Nephron progenitor cell (in vitro differentiated cells): Measurements from ENCODE around the gene C17orf58.
A peak's percentile ranks its signal among the peaks of the same experiment; 100 is the strongest.

Source experiments
- DNase-seq: peaks from one replicate; pipeline ENCODE4 v3.0.0; 2021
- H3K27ac Mint-ChIP-seq: 2 replicates; pipeline ENCODE4 v1.8.0; 2021; ENCODE audit warnings: mild to moderate bottlenecking, moderate library complexity, mixed read lengths
- H3K27me3 Mint-ChIP-seq: 2 replicates; pipeline ENCODE4 v1.8.0; 2021; ENCODE audit warnings: mild to moderate bottlenecking, low read depth, mixed read lengths; ENCODE audit not compliant: poor library complexity
- H3K36me3 Mint-ChIP-seq: 2 replicates; pipeline ENCODE4 v1.8.0; 2021; ENCODE audit warnings: low read depth, mixed read lengths
- H3K4me1 Mint-ChIP-seq: 2 replicates; pipeline ENCODE4 v1.8.0; 2021; ENCODE audit warnings: mixed read lengths
- H3K4me3 Mint-ChIP-seq: 2 replicates; pipeline ENCODE4 v1.8.0; 2021; ENCODE audit warnings: mild to moderate bottlenecking, moderate library complexity, mixed read lengths
- H3K9me3 Mint-ChIP-seq: 2 replicates; pipeline ENCODE4 v1.8.0; 2021; ENCODE audit warnings: mild to moderate bottlenecking, moderate library complexity, mixed read lengths
- TF ChIP-seq, protein P1 (sequence below): fragments of 200-600 bp; sonication (generic); IDR thresholded peaks from 2 replicates; pipeline ENCODE4 v1.5.0; 2021; ENCODE audit warnings: antibody characterized with exemption

Gene C17orf58

DNA sequence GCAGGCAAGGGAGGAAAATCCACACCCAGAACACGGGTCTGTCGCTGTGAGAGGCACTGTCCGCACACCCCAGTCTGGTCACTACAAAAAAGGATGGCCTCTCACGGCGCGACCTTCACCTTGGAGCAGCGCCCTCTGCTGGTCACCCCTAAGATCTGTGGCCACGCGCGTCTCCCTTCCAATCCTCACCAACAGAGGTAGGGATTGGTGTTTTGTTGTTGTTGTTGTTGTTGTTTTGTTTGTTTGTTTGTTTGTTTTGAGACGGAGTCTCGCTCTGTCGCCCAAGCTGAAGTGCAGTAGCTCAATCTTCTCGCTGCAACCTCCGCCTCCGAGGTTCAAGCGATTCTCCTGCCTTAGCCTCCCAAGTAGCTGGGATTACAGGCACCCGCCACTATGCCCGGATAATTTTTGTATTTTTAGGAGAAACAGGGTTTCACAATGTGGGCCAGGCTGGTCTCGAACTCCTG is 15.0 kb upstream of the C17orf58 start:
- H3K27me3 Mint-ChIP-seq: peaks cover 2% of the 10 kb centered on the region
- DNase-seq: peak; percentile 64
- H3K4me3 Mint-ChIP-seq: no peak overlapping the region
- TF ChIP-seq, protein P1, sequence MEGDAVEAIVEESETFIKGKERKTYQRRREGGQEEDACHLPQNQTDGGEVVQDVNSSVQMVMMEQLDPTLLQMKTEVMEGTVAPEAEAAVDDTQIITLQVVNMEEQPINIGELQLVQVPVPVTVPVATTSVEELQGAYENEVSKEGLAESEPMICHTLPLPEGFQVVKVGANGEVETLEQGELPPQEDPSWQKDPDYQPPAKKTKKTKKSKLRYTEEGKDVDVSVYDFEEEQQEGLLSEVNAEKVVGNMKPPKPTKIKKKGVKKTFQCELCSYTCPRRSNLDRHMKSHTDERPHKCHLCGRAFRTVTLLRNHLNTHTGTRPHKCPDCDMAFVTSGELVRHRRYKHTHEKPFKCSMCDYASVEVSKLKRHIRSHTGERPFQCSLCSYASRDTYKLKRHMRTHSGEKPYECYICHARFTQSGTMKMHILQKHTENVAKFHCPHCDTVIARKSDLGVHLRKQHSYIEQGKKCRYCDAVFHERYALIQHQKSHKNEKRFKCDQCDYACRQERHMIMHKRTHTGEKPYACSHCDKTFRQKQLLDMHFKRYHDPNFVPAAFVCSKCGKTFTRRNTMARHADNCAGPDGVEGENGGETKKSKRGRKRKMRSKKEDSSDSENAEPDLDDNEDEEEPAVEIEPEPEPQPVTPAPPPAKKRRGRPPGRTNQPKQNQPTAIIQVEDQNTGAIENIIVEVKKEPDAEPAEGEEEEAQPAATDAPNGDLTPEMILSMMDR: peak; percentile 60
- no peaks in the 10 kb centered on the region for H3K36me3 Mint-ChIP-seq
- H3K9me3 Mint-ChIP-seq: no peaks in the 10 kb centered on the region
- H3K4me1 Mint-ChIP-seq: peaks cover 14% of the 10 kb centered on the region
- no peak overlapping the region for H3K27ac Mint-ChIP-seq

DNA sequence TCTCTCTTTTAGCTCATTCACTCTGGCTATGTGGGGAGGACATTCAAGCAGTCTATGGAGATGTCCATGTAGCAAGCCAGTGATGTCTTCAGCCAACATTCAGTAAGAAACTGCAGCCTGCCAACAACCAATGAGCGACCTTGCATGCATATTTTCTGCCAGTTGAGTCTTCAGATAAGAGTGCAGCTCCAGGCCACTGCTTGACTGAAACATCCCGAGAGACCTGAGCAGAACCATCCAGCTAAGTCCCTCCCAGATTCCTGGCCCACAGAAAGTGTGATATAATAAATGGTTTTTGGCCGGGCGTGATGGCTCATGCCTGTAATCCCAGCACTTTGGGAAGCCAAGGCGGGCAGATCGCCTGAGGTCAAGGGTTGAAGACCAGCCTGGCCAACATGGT is 10.5 kb upstream of the C17orf58 start:
- H3K27me3 Mint-ChIP-seq: no peaks in the 10 kb centered on the region
- no peak for DNase-seq
- H3K4me1 Mint-ChIP-seq: peaks cover 3% of the 10 kb centered on the region
- no peak overlapping the region for H3K4me3 Mint-ChIP-seq
- no peaks in the 10 kb centered on the region for H3K9me3 Mint-ChIP-seq
- TF ChIP-seq, protein P1: no peak
- H3K27ac Mint-ChIP-seq: no peak overlapping the region
- no peaks in the 10 kb centered on the region for H3K36me3 Mint-ChIP-seq

DNA sequence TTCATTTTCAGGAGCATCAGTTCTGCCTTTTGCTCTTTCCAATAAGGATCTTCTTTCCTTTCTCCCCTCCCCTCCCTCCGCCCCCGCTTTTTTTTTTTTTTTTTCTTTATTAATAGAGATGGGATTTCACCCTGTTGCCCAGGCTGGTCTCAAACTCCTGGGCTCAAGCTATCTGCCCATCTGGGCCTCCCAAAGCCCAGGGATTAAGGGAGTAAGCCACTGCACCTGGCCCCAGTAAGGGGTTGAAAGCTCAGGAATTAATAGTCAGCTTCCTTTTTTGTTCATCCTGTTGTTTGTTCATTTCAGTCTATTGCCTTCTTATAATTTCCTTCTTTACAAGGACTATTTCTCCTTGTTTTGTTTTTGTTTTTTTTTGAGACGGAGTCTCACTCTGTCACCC is 7.9 kb upstream of the C17orf58 start:
- Mint-ChIP-seq H3K36me3 (no peaks in the 10 kb centered on the region), H3K4me1 (no peaks in the 10 kb centered on the region), H3K27ac (peak overlapping the region; percentile 77), H3K4me3 (no peak overlapping the region), H3K27me3 (no peaks in the 10 kb centered on the region), H3K9me3 (peaks cover 4% of the 10 kb centered on the region)
- no peak for DNase-seq
- TF ChIP-seq, protein P1: no peak

DNA sequence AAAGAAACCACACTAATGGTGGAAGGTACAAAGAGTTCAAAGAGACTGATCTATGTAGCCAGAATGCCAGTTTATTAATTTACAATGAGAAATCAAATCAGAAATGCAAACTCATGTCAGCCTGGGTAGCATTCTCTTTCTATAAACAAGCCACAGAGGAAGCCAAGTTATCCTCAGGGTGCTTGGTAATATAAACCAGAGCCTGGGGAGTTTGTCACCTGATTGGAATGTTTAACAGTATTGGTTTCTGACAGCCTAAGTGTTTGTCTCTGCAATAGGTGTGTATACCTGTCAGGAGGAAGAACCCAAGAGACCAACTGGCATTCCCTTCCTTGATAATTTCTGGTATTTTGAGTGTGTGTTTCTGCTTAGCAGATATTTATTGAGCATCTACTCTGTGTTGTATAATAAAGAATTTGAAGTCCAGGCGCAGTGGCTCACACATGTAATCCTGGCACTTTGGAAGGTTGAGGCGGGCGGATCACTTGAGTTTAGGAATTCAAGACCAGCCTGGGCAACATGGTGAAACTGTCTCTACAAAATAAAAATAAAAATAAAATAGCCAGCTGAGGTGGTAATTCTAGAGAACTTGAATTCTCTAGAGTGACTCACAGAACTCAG is 3.1 kb upstream of the C17orf58 start:
- Mint-ChIP-seq H3K27me3 (peaks cover 36% of the 10 kb centered on the region), H3K4me1 (peaks cover 22% of the 10 kb centered on the region), H3K4me3 (no peak overlapping the region), H3K9me3 (peaks cover 8% of the 10 kb centered on the region), H3K27ac (no peak overlapping the region), H3K36me3 (no peaks in the 10 kb centered on the region)
- TF ChIP-seq, protein P1: no peak
- no peak for DNase-seq

DNA sequence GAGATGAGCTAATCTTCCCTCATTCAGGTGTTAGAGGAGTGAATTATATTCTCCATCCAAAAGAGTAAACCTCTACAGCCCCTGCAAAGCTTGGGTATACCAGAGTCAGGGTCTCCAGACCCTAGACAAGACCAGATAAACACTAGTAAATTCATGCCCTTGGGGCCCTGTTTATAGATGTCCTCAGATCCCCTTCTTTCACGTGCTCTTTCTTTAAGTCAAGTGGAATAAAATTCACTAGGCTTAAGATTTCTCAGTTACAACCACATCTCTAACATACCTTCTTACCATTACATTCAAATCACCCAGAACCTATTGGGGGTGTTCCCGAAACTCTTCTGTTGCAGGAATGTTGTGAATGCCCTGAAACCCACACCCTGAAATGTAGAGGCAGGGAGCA is 2.2 kb upstream of the C17orf58 start:
- Mint-ChIP-seq H3K4me3 (no peak overlapping the region), H3K4me1 (peaks cover 26% of the 10 kb centered on the region), H3K9me3 (peaks cover 8% of the 10 kb centered on the region), H3K27ac (no peak overlapping the region), H3K27me3 (peaks cover 36% of the 10 kb centered on the region), H3K36me3 (no peaks in the 10 kb centered on the region)
- DNase-seq: no peak
- TF ChIP-seq, protein P1: no peak
